ENCODE results near the gene XIRP1.
A peak's percentile ranks its signal among the peaks of the same experiment; 100 is the strongest.

XIRP1 gene

DNA sequence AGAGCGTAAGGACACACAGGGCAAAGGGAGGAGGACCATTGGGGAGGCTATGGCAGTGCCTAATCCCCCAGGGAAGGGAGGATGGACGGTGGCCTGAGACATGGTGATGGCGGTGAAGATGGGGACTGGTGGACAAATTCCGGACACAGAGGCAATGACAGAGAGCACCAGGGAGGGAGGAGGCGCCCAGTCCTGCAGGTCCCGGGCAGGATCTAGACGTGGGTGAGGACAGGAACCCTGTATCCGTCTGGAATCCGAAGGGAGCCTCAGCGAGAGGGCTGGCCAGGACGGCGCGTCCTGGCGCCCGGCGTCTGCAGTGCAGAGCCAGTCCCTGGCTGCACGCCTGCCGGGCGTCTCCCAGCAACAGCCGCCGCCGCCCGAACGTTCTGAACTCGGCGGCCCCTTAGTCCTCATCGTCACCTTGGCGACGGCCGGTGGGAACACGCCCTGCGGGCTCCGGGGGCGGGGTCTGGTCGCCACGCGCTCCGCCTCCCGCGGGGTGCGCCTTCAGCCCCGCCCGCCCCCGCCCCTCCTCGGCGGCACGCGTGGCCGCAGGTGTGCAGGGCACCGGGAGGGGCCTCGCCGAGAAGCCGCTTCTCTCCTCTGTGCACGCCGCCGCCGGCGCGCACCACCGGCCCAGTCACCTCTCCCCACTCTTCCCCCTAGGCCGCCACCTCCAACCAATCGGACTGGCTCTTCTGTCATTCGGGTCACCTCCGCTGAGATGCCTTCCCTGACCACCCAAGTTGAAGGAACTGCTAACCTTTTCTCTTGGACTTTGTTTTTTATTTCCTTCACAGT is 11.6 kb downstream of the XIRP1 start:
- Histone ChIP-seq H3K4me3 (ENCODE audit: low read length) (peak overlapping the region; percentile 74), H3K4me2 (ENCODE audit: low read length) (peak overlapping the region; percentile 93), H3K36me3 (ENCODE audit: control insufficient read depth, low read length) (no peaks in the 10 kb centered on the region), H3K79me2 (ENCODE audit: control insufficient read depth, low read length) (no peaks in the 10 kb centered on the region), H3F3A (ENCODE audit: control insufficient read depth, insufficient read depth) (peaks cover 18% of the 10 kb centered on the region), H3K27me3 (ENCODE audit: control insufficient read depth, low read length) (no peaks in the 10 kb centered on the region), H4K20me1 (ENCODE audit: control insufficient read depth, insufficient read depth, low read depth, low read length) (no peaks in the 10 kb centered on the region), H3K27ac (ENCODE audit: low read depth, low read length) (no peak overlapping the region), H3K9me3 (ENCODE audit: control insufficient read depth, insufficient read depth, low read length) (no peaks in the 10 kb centered on the region), H3K4me1 (ENCODE audit: control insufficient read depth, low read length) (peaks cover 38% of the 10 kb centered on the region), H3K9me2 (replicated peaks; ENCODE audit: control insufficient read depth, low read length) (no peaks in the 10 kb centered on the region)
- no peak for TF ChIP-seq EZH2phosphoT487 (IDR thresholded peaks at IDR 0.05; ENCODE audit: borderline replicate concordance, low read length)
- TF ChIP-seq, protein P1, sequence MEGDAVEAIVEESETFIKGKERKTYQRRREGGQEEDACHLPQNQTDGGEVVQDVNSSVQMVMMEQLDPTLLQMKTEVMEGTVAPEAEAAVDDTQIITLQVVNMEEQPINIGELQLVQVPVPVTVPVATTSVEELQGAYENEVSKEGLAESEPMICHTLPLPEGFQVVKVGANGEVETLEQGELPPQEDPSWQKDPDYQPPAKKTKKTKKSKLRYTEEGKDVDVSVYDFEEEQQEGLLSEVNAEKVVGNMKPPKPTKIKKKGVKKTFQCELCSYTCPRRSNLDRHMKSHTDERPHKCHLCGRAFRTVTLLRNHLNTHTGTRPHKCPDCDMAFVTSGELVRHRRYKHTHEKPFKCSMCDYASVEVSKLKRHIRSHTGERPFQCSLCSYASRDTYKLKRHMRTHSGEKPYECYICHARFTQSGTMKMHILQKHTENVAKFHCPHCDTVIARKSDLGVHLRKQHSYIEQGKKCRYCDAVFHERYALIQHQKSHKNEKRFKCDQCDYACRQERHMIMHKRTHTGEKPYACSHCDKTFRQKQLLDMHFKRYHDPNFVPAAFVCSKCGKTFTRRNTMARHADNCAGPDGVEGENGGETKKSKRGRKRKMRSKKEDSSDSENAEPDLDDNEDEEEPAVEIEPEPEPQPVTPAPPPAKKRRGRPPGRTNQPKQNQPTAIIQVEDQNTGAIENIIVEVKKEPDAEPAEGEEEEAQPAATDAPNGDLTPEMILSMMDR (IDR thresholded peaks at IDR 0.05; ENCODE audit: low read depth, low read length, poor library complexity, severe bottlenecking) = no peak

DNA sequence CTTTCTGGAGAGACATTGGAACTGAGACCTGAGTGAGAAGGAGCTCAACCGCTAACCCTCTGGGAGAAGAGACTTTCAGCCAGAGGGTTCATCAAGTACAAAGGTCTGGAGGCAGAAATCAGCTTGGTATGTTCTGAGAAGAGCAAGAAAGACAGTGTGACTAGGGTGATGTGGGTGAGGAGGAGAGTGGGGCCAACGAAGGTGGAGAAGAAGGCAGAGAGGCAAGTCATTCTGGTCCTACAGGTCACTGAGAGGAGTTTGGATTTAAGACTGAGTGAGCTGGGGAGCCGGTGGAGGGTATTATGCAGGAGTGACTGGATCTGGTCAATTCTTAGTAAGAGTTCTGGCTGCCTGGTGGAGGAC is 12.2 kb downstream of the XIRP1 start:
- Histone ChIP-seq H4K20me1 (ENCODE audit: control insufficient read depth, insufficient read depth, low read depth, low read length) (no peaks in the 10 kb centered on the region), H3K79me2 (ENCODE audit: control insufficient read depth, low read length) (no peaks in the 10 kb centered on the region), H3K4me3 (ENCODE audit: low read length) (peak overlapping the region; percentile 74), H3K27ac (ENCODE audit: low read depth, low read length) (no peak overlapping the region), H3K9me2 (replicated peaks; ENCODE audit: control insufficient read depth, low read length) (no peaks in the 10 kb centered on the region), H3K27me3 (ENCODE audit: control insufficient read depth, low read length) (no peaks in the 10 kb centered on the region), H3K4me1 (ENCODE audit: control insufficient read depth, low read length) (peaks cover 38% of the 10 kb centered on the region), H3K4me2 (ENCODE audit: low read length) (peak overlapping the region; percentile 93), H3K36me3 (ENCODE audit: control insufficient read depth, low read length) (no peaks in the 10 kb centered on the region), H3K9me3 (ENCODE audit: control insufficient read depth, insufficient read depth, low read length) (no peaks in the 10 kb centered on the region), H3F3A (ENCODE audit: control insufficient read depth, insufficient read depth) (peaks cover 18% of the 10 kb centered on the region)
- TF ChIP-seq EZH2phosphoT487 (IDR thresholded peaks at IDR 0.05; ENCODE audit: borderline replicate concordance, low read length) = no peak
- TF ChIP-seq, protein P1 (IDR thresholded peaks at IDR 0.05; ENCODE audit: low read depth, low read length, poor library complexity, severe bottlenecking) = no peak

DNA sequence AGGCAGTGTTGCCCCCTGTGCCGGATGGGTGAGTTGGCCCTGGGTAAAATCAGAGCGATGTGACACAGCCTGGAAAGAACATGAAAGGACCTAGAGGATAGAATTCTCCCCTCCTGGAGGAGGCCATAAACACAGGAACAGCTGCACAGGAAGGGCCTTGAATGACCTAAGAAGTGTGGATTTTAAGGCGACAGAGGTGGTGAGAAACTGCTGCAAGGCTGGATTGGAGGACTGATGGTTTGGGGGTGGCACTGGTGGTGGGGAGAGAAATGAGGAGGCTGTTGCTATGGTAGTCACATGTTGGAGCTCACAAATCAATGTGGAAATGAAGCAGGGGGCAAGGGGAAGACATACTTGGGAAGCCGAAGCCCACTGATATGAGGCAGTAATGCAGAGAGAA is 13.8 kb downstream of the XIRP1 start:
- no peak for TF ChIP-seq EZH2phosphoT487 (IDR thresholded peaks at IDR 0.05; ENCODE audit: borderline replicate concordance, low read length)
- TF ChIP-seq, protein P1 (IDR thresholded peaks at IDR 0.05; ENCODE audit: low read depth, low read length, poor library complexity, severe bottlenecking) = no peak
- Histone ChIP-seq H3K4me2 (ENCODE audit: low read length) (peak overlapping the region; percentile 90), H3K36me3 (ENCODE audit: control insufficient read depth, low read length) (no peaks in the 10 kb centered on the region), H3K9me2 (replicated peaks; ENCODE audit: control insufficient read depth, low read length) (no peaks in the 10 kb centered on the region), H3K27me3 (ENCODE audit: control insufficient read depth, low read length) (no peaks in the 10 kb centered on the region), H3K27ac (ENCODE audit: low read depth, low read length) (no peak overlapping the region; the same call in 1 of the 2 replicates), H4K20me1 (ENCODE audit: control insufficient read depth, insufficient read depth, low read depth, low read length) (no peaks in the 10 kb centered on the region), H3K79me2 (ENCODE audit: control insufficient read depth, low read length) (no peaks in the 10 kb centered on the region), H3K9me3 (ENCODE audit: control insufficient read depth, insufficient read depth, low read length) (no peaks in the 10 kb centered on the region), H3K4me1 (ENCODE audit: control insufficient read depth, low read length) (peaks cover 38% of the 10 kb centered on the region), H3K4me3 (ENCODE audit: low read length) (peak overlapping the region; percentile 76), H3F3A (ENCODE audit: control insufficient read depth, insufficient read depth) (peaks cover 18% of the 10 kb centered on the region)

All from DOHH2 (cell line).